Measurements from ENCODE around the gene EME2. TPM values are rescaled to one million over a fixed set of nuclear protein-coding genes. Genes with fewer than 3 reads are reported as not detected.

Gene EME2
- total RNA-seq, 1 experiment from 2014 or later, result 24.2 TPM

DNA sequence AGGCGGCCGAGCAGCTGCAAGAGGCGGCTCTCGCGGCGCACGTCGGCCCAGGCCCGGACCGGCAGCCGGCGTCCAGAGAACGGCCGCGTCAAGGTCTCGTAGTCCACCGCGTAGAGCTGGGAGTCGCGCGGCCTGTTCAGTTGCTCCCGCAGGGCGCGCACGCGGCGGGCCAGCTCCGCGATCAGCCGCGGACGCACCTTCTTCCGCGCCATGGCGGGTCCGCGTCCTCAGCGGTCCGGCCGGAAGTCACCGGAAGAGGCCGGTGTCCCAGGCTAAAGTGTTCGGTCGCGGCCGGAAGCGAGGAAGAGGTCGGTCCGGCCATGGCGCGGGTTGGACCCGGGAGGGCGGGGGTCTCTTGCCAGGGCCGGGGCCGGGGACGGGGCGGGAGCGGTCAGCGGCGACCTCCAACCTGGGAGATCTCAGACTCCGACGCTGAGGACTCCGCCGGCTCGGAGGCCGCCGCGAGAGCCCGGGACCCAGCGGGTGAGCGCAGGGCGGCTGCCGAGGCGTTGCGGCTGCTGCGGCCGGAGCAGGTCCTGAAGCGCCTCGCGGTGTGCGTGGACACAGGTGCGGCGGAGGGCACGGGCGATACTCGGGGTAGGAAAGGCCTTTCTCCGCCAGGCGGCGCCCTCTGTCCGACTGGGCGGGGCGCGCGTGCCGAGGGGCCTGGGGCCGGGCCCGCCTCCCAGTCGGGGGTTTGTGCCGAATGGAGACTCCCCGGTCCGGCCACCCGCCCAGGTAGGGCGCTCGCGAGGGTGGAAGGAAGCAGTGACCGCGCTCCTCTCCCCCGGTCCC is 495 bp downstream of the EME2 start, which contains the start of gene MRPS34:
MRPS34 (minus strand) TSS at position 227 of the 795 bp plus-strand sequence; CDS start at position 212, 15 bp downstream.
- CTCF ChIA-PET, result interaction anchor here (0.6 to 0.7 kb wide), 3 partner anchors 27 to 150 kb away, joined by 3 to 5 read pairs (median 3); no protein-coding TSS in a partner anchor
- H3K9me2 ChIP-seq (ENCODE audit: insufficient read depth), result no peaks in the 10 kb centered on the region
- no peaks in the 10 kb centered on the region for H3K27me3 ChIP-seq (ENCODE audit: insufficient read depth, low read depth)
- intact Hi-C loops (cut with micrococcal nuclease; ENCODE audit: unreplicated experiment), result loop anchor here (1.0 to 5.0 kb wide), 5 partner anchors 28 to 189 kb away; partner anchors contain the start of genes JPT2, MAPK8IP3 and RPS2
- no TSS peak for BruUV-seq (replicated peaks)
- H4K20me1 ChIP-seq (ENCODE audit: insufficient read depth), result peaks cover 25% of the 10 kb centered on the region
- peaks cover 19% of the 10 kb centered on the region for H3K4me1 ChIP-seq (replicated peaks; ENCODE audit: insufficient read depth)
- peak within 1 kb of the TSS; percentile 77 for H3K27ac ChIP-seq
- DNase-seq, result peak; percentile 69 to 93
- H3K4me3 ChIP-seq, result peak within 1 kb of the TSS; percentile 77
- 0 out of 2 replicates have a peak, but pooled peaks cover 7% of the 10 kb centered on the region for H3K36me3 ChIP-seq (ENCODE audit: low read depth)
- no peaks in the 10 kb centered on the region for H3K9me3 ChIP-seq (ENCODE audit: insufficient read depth, low read depth)
- peak within 1 kb of the TSS; percentile 92 for H2AFZ ChIP-seq
- H3F3A ChIP-seq (ENCODE audit: insufficient read depth, low read depth), result peaks cover 38% of the 10 kb centered on the region
- peaks cover 39% of the 10 kb centered on the region for H3K79me2 ChIP-seq (ENCODE audit: low read depth)
- TF ChIP-seq, protein P1, sequence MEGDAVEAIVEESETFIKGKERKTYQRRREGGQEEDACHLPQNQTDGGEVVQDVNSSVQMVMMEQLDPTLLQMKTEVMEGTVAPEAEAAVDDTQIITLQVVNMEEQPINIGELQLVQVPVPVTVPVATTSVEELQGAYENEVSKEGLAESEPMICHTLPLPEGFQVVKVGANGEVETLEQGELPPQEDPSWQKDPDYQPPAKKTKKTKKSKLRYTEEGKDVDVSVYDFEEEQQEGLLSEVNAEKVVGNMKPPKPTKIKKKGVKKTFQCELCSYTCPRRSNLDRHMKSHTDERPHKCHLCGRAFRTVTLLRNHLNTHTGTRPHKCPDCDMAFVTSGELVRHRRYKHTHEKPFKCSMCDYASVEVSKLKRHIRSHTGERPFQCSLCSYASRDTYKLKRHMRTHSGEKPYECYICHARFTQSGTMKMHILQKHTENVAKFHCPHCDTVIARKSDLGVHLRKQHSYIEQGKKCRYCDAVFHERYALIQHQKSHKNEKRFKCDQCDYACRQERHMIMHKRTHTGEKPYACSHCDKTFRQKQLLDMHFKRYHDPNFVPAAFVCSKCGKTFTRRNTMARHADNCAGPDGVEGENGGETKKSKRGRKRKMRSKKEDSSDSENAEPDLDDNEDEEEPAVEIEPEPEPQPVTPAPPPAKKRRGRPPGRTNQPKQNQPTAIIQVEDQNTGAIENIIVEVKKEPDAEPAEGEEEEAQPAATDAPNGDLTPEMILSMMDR (conservative IDR thresholded peaks at IDR 0.05), result peak; percentile 90
- no peak for TF ChIP-seq EZH2 (IDR thresholded peaks at IDR 0.05; ENCODE audit: low read depth)
- H3K4me2 ChIP-seq, result peak within 1 kb of the TSS; percentile 99
- POLR2A ChIA-PET (ENCODE audit: unreplicated experiment), result interaction anchor here (0.5 to 1.4 kb wide), 3 partner anchors 9 to 68 kb away, joined by 3 to 8 read pairs (median 5); partner anchors contain the start of genes NUBP2 and SPSB3

DNA sequence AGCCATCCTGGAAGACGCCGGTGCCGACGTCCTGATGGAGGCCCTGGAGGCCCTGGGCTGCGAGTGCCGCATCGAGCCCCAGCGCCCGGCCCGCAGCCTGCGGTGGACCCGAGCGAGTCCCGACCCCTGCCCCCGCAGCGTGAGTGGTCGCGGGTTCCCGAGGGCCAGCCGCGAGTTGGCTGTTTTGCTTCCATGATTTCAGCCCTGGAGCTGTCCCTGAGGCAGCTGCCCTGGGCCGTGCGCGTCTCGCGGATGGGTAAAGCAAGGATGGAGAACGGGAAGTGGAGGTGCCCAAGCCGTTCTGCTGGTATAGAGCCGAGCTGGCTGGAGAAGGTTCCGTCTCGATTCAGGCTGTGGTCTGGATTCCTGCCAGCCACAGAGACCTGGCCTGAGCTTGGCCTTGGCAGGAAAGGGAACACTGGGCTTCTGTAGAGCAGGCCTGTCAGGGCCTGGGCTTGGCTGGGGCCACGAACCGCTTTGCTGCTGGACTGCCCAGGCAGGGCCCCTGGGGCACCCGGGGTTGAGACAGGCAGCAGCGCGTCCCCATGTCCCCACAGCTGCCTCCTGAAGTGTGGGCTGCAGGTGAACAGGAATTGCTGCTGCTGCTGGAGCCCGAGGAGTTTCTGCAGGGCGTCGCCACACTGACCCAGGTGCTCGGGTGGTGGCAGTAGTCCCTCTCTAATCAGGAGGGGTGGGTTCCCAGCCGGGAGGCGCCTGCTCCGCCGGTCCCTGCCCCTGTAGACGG is 1.3 kb downstream of the EME2 start:
- H3K9me3 ChIP-seq (ENCODE audit: insufficient read depth, low read depth), result no peaks in the 10 kb centered on the region
- peaks cover 39% of the 10 kb centered on the region for H3K79me2 ChIP-seq (ENCODE audit: low read depth)
- 0 out of 2 replicates have a peak, but pooled peaks cover 7% of the 10 kb centered on the region for H3K36me3 ChIP-seq (ENCODE audit: low read depth)
- H3F3A ChIP-seq (ENCODE audit: insufficient read depth, low read depth), result peaks cover 38% of the 10 kb centered on the region
- peak overlapping the region; percentile 77 for H3K4me3 ChIP-seq
- peak overlapping the region; percentile 92 for H2AFZ ChIP-seq
- no peak for TF ChIP-seq EZH2 (IDR thresholded peaks at IDR 0.05; ENCODE audit: low read depth)
- TF ChIP-seq, protein P1 (conservative IDR thresholded peaks at IDR 0.05), result 0 out of 2 replicates have a peak, but pooled peaks have one; percentile 57
- ChIA-PET CTCF (interaction anchor here (0.8 kb wide), 1 partner anchor 9 kb away, joined by 6 read pairs; the partner anchor contains the start of genes NUBP2 and SPSB3), POLR2A (ENCODE audit: unreplicated experiment) (interaction anchor here (0.6 to 1.4 kb wide), 4 partner anchors 9 to 51 kb away, joined by 3 to 9 read pairs (median 6); partner anchors contain the start of genes NUBP2 and SPSB3)
- H4K20me1 ChIP-seq (ENCODE audit: insufficient read depth), result peaks cover 28% of the 10 kb centered on the region
- peak overlapping the region; percentile 99 for H3K4me2 ChIP-seq
- peak overlapping the region; percentile 77 for H3K27ac ChIP-seq
- intact Hi-C loops (cut with micrococcal nuclease; ENCODE audit: unreplicated experiment), result loop anchor here (1.0 to 5.0 kb wide), 5 partner anchors 29 to 188 kb away; partner anchors contain the start of genes JPT2, MAPK8IP3 and RPS2
- peaks cover 19% of the 10 kb centered on the region for H3K4me1 ChIP-seq (replicated peaks; ENCODE audit: insufficient read depth)
- DNase-seq, result peak; percentile 66 to 73
- H3K9me2 ChIP-seq (ENCODE audit: insufficient read depth), result no peaks in the 10 kb centered on the region
- TSS peak; percentile 20 for BruUV-seq (replicated peaks)
- no peaks in the 10 kb centered on the region for H3K27me3 ChIP-seq (ENCODE audit: insufficient read depth, low read depth)

DNA sequence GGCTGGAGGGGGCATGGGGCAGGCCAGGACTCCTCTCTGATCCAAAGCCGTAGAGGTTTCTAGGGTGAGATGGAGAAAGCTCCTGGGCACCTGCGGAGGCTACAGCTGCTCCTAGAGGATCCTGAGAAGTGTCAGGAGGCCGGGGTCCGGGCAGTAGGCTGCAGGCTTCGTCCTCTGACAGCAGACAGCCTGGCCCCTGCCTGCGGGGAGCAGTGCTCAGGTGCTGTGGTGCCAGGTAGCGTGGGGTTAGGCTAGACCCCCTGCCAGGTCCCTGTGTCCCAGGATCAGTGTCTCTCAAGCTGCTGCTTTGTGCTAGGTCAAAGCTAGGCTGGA is 1.8 kb downstream of the EME2 start:
- ChIA-PET CTCF (interaction anchor here (0.6 to 0.8 kb wide), 2 partner anchors 8 to 671 kb away, joined by 3 to 6 read pairs; partner anchors contain the start of genes NUBP2 and SPSB3), POLR2A (ENCODE audit: unreplicated experiment) (interaction anchor here (0.7 to 1.4 kb wide), 2 partner anchors 8 to 28 kb away, joined by 8 to 9 read pairs; partner anchors contain the start of genes NUBP2 and SPSB3)
- peaks cover 33% of the 10 kb centered on the region for H4K20me1 ChIP-seq (ENCODE audit: insufficient read depth)
- no peak for DNase-seq
- H3K27ac ChIP-seq, result peak overlapping the region; percentile 77; the same call in 1 of the 2 replicates
- BruUV-seq (replicated peaks), result no TSS peak
- peak overlapping the region; percentile 77 for H3K4me3 ChIP-seq
- H3F3A ChIP-seq (ENCODE audit: insufficient read depth, low read depth), result peaks cover 36% of the 10 kb centered on the region
- H2AFZ ChIP-seq, result no peak overlapping the region
- no peaks in the 10 kb centered on the region for H3K27me3 ChIP-seq (ENCODE audit: insufficient read depth, low read depth)
- peaks cover 39% of the 10 kb centered on the region for H3K79me2 ChIP-seq (ENCODE audit: low read depth)
- 0 out of 2 replicates have a peak, but pooled peaks cover 7% of the 10 kb centered on the region for H3K36me3 ChIP-seq (ENCODE audit: low read depth)
- peak overlapping the region; percentile 99 for H3K4me2 ChIP-seq
- TF ChIP-seq EZH2 (IDR thresholded peaks at IDR 0.05; ENCODE audit: low read depth), result no peak
- TF ChIP-seq, protein P1 (conservative IDR thresholded peaks at IDR 0.05), result no peak
- intact Hi-C loops (cut with micrococcal nuclease; ENCODE audit: unreplicated experiment), result loop anchor here (5.0 kb wide), 2 partner anchors 97 to 188 kb away; partner anchors contain the start of genes JPT2 and RPS2
- H3K4me1 ChIP-seq (replicated peaks; ENCODE audit: insufficient read depth), result peaks cover 19% of the 10 kb centered on the region
- no peaks in the 10 kb centered on the region for H3K9me3 ChIP-seq (ENCODE audit: insufficient read depth, low read depth)
- H3K9me2 ChIP-seq (ENCODE audit: insufficient read depth), result no peaks in the 10 kb centered on the region

Measured in PC-9 (cell line).